ENCODE measurements around the gene RNF222.

The RNF222 gene

GRCh38 chr17:8397636-8398035 is at the start of gene RNF222:
Gene RNF222, minus strand, starts transcription at chr17:8397827. Its CDS starts 4,366 bp downstream, at chr17:8393461.
- DNase-seq: no peak

- DNase-seq: no peak
Measured at GRCh38 chr17:8445536-8445935, 47.9 kb upstream of the RNF222 start.

DNA sequence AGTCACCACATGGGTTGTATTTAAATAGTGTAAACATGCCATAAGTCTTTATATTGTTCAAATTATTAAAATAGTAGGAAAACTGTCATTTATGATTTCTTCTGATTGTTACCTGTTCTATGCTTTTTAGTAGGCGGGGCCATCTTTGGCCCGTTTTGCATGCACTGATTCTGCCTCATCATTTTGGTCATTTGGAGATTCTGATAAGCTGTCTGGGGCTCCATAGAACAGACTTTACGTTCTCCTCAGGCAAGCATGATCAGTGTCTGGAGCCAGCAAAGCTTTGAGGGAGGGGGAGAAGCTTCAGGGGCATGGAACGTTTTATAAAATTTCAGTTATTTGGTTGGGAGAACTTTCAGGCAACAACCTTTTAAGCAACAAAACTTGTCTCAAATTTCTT is 46.9 kb upstream of the RNF222 start:
- no peak for DNase-seq

- no peak for DNase-seq
Measured at GRCh38 chr17:8443756-8444155, 46.1 kb upstream of the RNF222 start.

- DNase-seq: no peak
Measured at GRCh38 chr17:8442310-8442709, 44.7 kb upstream of the RNF222 start.

GRCh38 chr17:8441690-8442089 is 44.1 kb upstream of the RNF222 start:
- DNase-seq: no peak

GRCh38 chr17:8439681-8440080 is 42.1 kb upstream of the RNF222 start:
- no peak for DNase-seq

- DNase-seq: no peak
Measured at GRCh38 chr17:8438441-8438840, 40.8 kb upstream of the RNF222 start.

GRCh38 chr17:8436844-8437171 is 39.2 kb upstream of the RNF222 start:
- DNase-seq: no peak

DNA sequence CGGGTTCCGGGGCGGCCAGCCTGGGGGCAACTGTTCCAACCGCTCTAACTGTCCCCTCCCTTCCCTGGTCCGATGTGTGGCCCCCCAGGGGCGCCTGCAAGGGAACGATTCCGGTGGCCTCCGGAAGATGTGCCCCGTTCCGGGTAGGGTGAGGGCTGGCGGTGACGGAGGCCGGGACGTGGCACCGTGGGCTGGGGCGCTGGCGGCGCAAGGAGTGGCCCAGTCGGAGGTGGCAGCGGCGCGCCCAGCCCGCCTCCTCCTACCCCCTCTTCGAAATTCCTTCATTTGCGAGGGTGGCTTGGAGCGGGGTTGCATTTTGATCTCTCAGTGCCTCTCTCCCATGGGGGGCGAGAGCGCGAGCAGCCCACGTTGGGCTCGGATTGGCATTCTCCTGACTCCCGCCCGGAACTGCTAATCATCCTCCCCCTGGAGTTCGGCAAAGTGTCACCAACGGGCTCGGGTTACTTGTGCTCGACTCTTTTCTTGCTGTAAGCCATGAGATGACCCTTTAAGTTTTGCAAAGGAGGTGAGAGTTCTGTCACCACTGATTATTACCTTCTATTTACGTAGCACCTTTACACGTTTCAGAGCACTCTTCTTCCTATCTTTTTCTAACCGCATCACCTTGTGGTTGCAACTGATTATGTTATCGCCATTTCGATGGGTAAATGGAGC is 38.7 kb upstream of the RNF222 start:
- peak; percentile 80 for DNase-seq

DNA sequence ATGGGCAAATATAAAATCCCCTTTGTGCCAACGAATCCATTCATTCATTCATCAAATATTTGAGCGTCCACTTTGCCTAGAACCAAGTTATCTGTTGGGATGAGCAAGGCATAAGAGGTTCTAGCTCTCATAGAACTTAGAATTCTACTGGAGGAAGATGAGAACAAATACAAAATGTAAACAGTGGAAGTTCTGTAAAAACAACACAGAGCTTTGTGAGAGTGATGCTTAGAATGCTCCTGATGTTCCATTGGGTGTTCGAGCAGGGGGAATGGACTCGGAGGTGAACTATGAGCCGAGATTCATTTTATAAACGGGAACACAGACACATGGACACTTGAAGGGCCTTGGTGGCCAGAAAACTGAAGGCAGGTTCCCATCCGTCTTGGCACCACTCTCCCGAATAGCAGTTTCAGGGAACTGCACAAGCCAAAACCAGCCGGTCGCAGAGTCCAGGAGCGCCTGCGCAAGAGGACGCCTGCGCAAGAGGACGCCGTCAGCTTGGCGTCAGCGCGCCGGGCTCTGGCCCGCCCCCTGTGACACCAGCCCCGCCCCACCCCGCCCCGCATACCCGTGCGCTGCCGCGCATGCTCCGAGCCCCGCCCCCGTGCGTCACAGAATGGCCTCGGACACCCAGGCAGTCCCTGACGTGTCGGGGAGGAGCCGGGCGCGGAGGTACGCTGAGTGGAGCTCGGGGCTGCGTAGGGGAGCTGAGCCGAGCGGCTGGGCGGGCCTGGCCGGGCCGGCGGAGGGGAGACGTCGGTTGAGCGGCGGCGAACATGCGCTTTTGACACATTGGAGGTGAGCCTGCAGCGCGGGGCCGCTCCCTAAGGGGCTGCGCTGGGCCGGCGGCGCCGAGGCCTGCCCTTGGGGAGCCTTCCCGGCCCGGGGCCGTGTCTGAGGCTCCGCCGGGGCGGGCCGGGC is 37.9 kb upstream of the RNF222 start, which contains the start of gene NDEL1:
TSS of gene NDEL1 (plus strand) at position 640 of the 924 bp plus-strand sequence. CDS start 8,388 bp downstream, outside the sequence.
- peak; percentile 99 for DNase-seq

- no peak for DNase-seq
Measured at GRCh38 chr17:8430966-8431365, 33.3 kb upstream of the RNF222 start.

DNA sequence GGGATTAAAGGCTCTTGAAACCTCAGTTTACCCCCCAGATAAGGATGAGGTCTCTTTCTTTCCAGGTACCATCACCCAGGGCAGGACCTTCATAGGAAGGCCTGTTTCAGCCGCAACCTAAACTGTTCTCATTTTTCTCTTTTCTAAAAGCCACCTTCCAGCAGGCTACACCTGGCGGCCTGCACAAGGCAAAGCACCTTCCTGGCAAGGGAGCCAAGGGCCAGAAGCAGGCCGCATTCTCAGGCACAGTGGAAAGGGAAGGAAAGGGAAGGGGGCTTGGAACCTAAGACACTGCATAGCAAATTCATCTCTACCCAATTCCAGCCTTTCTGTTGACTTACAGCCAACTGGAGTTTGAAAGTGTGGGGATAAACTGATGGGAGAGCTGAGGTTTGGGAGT is 29.2 kb upstream of the RNF222 start:
- DNase-seq: no peak

- no peak for DNase-seq
Measured at GRCh38 chr17:8426094-8426720, 28.6 kb upstream of the RNF222 start.

DNA sequence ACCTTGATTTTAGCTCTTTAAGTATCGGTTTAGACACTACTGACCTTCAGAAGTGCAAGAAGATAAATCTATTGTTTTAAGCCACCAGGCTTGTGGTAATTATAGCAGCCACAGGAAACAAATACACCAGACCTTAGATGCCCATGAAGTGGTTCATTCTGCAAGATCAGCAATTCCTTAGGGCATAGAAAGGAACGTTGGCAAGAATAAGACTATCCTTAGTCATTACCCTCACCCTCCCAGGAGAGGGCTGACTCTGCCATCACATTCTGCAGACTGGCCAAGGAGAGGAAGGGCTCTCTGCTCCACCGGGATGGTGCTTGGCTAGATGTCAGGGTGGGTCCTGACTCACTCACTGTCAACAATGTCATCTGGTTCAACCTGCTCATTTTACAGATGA is 23.9 kb upstream of the RNF222 start:
- DNase-seq: no peak

- DNase-seq: no peak
Measured at GRCh38 chr17:8420041-8420934, 22.7 kb upstream of the RNF222 start.

DNA sequence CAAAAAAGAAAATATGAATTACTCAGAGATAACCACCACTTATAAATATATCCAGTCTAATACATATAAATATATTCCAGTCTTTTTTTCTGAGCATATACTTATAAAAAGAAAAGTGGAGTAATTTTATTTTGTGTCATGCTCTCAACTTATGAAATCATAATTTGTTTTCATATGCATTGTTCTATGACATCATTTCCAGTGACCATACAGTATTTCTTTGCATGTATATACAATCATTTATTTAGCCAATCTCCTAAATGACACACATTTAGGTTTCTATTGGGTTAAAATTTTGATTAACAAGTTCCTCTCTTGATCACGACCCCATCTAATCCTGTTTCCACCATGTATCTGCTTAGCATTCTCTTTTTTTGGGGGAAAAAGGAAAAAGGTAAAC is 21.7 kb upstream of the RNF222 start:
- no peak for DNase-seq

- DNase-seq: no peak
Measured at GRCh38 chr17:8418471-8418870, 20.8 kb upstream of the RNF222 start.

DNA sequence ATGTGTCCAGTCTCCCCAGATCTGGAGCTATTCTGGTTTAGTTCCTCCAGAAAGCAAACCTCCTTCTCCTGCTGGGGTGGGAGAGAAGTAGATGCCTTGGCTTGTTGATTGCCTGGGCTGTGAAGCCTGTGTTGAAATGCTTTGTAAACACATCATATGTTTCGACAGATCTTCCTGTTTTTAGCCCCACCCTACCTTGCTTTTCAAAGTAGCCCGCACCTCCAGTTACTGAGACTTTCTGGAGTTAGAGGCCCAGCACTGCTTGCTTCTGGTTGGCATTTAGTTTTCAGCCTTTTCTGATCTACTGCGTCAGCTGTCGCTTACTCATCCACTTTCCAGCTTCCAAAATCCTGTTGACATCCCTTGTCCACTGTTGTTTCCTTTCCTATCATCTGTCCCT is 20.2 kb upstream of the RNF222 start:
- no peak for DNase-seq

- DNase-seq: no peak
Measured at GRCh38 chr17:8413938-8414337, 16.3 kb upstream of the RNF222 start.

GRCh38 chr17:8413328-8413727 is 15.7 kb upstream of the RNF222 start:
- no peak for DNase-seq

GRCh38 chr17:8412089-8412488 is 14.5 kb upstream of the RNF222 start:
- no peak for DNase-seq

GRCh38 chr17:8410883-8411238 is 13.2 kb upstream of the RNF222 start:
- DNase-seq: no peak
